Tibial nerve (tissue), 4 donors: ENCODE results near the gene TMPRSS11F. TPM values are rescaled to one million over a fixed set of nuclear protein-coding genes. Genes with fewer than 3 reads are reported as not detected.

Experiments
- DNase-seq, 2 donors: peaks; one replicate each; pipeline ENCODE4 v3.0.0-alpha.2; 2019; ENCODE audit warnings: low spot score in 2 of 2
- H3K27ac ChIP-seq, 4 donors: fragments of 200-600 bp; sonication (generic) in 3 of 4; one replicate each; pipeline ENCODE4 v1.5.1; 2017 to 2019; ENCODE audit warnings: mild to moderate bottlenecking in 1 of 4
- H3K27me3 ChIP-seq, 2 donors: fragments of 200-600 bp; sonication (generic) in 1 of 2; one replicate each; pipeline versions ENCODE4 v1.5.1 to v1.6.0; 2017 to 2019
- H3K36me3 ChIP-seq, 3 donors: fragments of 200-600 bp; sonication (generic); one replicate each; pipeline ENCODE4 v1.5.1; 2018 to 2019
- H3K4me1 ChIP-seq, 4 donors: fragments of 200-600 bp; sonication (generic) in 3 of 4; one replicate each; pipeline ENCODE4 v1.5.1; 2017 to 2019
- H3K4me3 ChIP-seq, 4 donors: fragments of 200-600 bp; sonication (generic) in 3 of 4; one replicate each; pipeline ENCODE4 v1.5.1; 2017 to 2019; ENCODE audit warnings: mild to moderate bottlenecking in 1 of 4, moderate library complexity in 1 of 4
- H3K9me3 ChIP-seq, 4 donors: fragments of 200-600 bp; sonication (generic) in 3 of 4; one replicate each; pipeline ENCODE4 v1.5.1; 2017 to 2019
- EP300 ChIP-seq, 2 donors: sonication (generic); formaldehyde crosslinking; IDR thresholded peaks; one replicate each; pipeline ENCODE4 v1.6.1; 2017; ENCODE audit warnings: antibody characterized with exemption in 2 of 2, mild to moderate bottlenecking in 1 of 2
- POLR2A ChIP-seq, 2 donors: fragments of 450-650 bp; IDR thresholded peaks; one replicate each; pipeline ENCODE4 v1.6.1; 2017; ENCODE audit warnings: antibody characterized with exemption in 2 of 2, mild to moderate bottlenecking in 2 of 2, moderate library complexity in 2 of 2
- WGBS, 2 donors: methylation state at CpG; one replicate each; pipeline ENCODE4 v1.1.5; 2018; 5-methylcytosine and 5-hydroxymethylcytosine counted together
- small RNA-seq: library from RNA; depleted of rRNA; stranded (forward); fragments of <200 nt; gene quantifications from one replicate; pipeline ENCODE3, GENCODE V24; 2016
- total RNA-seq, 4 donors: library from RNA; depleted of rRNA; stranded (reverse); fragments of >200 nt; gene quantifications; one replicate each; pipeline ENCODE4 v1.1.0, GENCODE V29; 2016
- TF ChIP-seq, protein P1 (sequence below), 5 experiments: fragments of 200-600 bp in 3 of 5; fragments of 450-650 bp in 2 of 5; sonication (generic) in 3 of 5; IDR thresholded peaks; one replicate each; pipeline ENCODE4 v1.5.1; 2016 to 2019; ENCODE audit warnings: antibody characterized with exemption in 5 of 5, mild to moderate bottlenecking in 3 of 5, moderate library complexity in 2 of 5

The TMPRSS11F gene
- total RNA-seq, 4 donors from 2014 or later = not detected

DNA sequence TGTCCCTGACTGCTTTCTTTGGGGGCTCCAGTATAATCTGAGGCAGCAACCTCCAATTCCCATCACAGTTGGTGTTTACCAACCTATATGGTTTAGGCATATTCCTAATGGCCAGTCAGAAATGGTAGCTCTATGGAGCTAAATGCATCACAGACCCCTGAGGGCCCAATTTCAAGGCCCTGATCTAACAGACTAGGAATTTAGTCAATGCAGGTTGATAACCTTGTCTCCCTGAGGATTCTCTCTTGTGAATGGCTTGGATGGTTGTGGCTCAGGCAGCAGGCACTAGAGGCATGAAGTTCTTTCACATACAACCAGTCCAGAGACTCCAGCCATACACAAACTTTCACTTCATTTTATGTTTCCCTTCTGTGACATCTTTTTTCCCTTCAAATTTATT lies 59.4 kb downstream of the TMPRSS11F start:
- Histone ChIP-seq H3K27ac (no peak overlapping the region), H3K9me3 (no peaks in the 10 kb centered on the region), H3K27me3 (no peaks in the 10 kb centered on the region), H3K36me3 (no peaks in the 10 kb centered on the region), H3K4me1 (no peaks in the 10 kb centered on the region), H3K4me3 (no peak overlapping the region)
- TF ChIP-seq POLR2A (IDR thresholded peaks at IDR 0.05) = no peak
- TF ChIP-seq EP300 (IDR thresholded peaks at IDR 0.05) = no peak
- TF ChIP-seq, protein P1, sequence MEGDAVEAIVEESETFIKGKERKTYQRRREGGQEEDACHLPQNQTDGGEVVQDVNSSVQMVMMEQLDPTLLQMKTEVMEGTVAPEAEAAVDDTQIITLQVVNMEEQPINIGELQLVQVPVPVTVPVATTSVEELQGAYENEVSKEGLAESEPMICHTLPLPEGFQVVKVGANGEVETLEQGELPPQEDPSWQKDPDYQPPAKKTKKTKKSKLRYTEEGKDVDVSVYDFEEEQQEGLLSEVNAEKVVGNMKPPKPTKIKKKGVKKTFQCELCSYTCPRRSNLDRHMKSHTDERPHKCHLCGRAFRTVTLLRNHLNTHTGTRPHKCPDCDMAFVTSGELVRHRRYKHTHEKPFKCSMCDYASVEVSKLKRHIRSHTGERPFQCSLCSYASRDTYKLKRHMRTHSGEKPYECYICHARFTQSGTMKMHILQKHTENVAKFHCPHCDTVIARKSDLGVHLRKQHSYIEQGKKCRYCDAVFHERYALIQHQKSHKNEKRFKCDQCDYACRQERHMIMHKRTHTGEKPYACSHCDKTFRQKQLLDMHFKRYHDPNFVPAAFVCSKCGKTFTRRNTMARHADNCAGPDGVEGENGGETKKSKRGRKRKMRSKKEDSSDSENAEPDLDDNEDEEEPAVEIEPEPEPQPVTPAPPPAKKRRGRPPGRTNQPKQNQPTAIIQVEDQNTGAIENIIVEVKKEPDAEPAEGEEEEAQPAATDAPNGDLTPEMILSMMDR (IDR thresholded peaks at IDR 0.05) = no peak
- no peak for DNase-seq

- no peaks in the 10 kb centered on the region for H3K9me3 ChIP-seq
- no peak for DNase-seq
- peak overlapping the region in 1 of 4 donors; percentile 6 for H3K27ac ChIP-seq
- no peaks in the 10 kb centered on the region for H3K36me3 ChIP-seq
- H3K4me3 ChIP-seq = peak overlapping the region in 2 of 4 donors; percentile 4 to 28
- no peaks in the 10 kb centered on the region for H3K4me1 ChIP-seq
- TF ChIP-seq, protein P1 (IDR thresholded peaks at IDR 0.05) = no peak
- TF ChIP-seq EP300 (IDR thresholded peaks at IDR 0.05) (no peak), POLR2A (IDR thresholded peaks at IDR 0.05) (no peak)
- H3K27me3 ChIP-seq = no peaks in the 10 kb centered on the region
- 52 to 61% methylated on average over 8 of the region's 8 CpGs for WGBS, 2 donors
Measured at GRCh38 chr4:68062501-68062900, 67.2 kb downstream of the TMPRSS11F start.

- H3K27me3 ChIP-seq = no peaks in the 10 kb centered on the region
- TF ChIP-seq EP300 (IDR thresholded peaks at IDR 0.05) (no peak), POLR2A (IDR thresholded peaks at IDR 0.05) (no peak)
- TF ChIP-seq, protein P1 (IDR thresholded peaks at IDR 0.05) = no peak
- DNase-seq = no peak
- H3K4me1 ChIP-seq = no peaks in the 10 kb centered on the region
- H3K9me3 ChIP-seq = no peaks in the 10 kb centered on the region
- no peaks in the 10 kb centered on the region for H3K36me3 ChIP-seq
- WGBS, 2 donors = 94 to 96% methylated on average over 28 of the region's 28 CpGs
- H3K27ac ChIP-seq = no peak overlapping the region
- H3K4me3 ChIP-seq = no peak overlapping the region
Measured at GRCh38 chr4:68038272-68038671, 91.4 kb downstream of the TMPRSS11F start.

DNA sequence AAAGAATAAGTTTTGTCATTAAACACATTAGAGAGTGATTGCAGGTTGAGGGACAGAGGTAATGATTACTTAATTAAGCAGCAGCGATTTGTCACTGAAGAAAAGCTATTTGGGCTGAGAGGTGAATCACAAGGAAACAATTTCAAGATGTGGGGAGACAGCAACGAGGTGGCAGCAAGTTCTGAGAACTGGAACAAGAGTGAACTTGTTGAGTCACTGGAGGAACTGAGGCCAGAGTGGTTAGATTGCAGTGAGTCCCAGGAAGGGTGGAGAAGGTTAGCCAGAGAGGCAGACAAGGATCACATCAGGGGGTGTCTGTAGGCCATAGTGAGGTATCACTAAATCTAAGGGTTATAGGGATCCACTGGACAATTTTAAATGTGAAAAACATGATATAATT lies 108.5 kb downstream of the TMPRSS11F start:
- no peak for DNase-seq
- Histone ChIP-seq H3K36me3 (no peaks in the 10 kb centered on the region), H3K9me3 (no peaks in the 10 kb centered on the region), H3K27ac (no peak overlapping the region), H3K4me1 (peaks cover 0 to 3% (median 0%) of the 10 kb centered on the region in 4 donors), H3K27me3 (no peaks in the 10 kb centered on the region), H3K4me3 (no peak overlapping the region)
- TF ChIP-seq POLR2A (IDR thresholded peaks at IDR 0.05) (no peak), EP300 (IDR thresholded peaks at IDR 0.05) (no peak)
- TF ChIP-seq, protein P1 (IDR thresholded peaks at IDR 0.05) = no peak
- 65 to 82% methylated on average over 2 of the region's 2 CpGs for WGBS, 2 donors

DNA sequence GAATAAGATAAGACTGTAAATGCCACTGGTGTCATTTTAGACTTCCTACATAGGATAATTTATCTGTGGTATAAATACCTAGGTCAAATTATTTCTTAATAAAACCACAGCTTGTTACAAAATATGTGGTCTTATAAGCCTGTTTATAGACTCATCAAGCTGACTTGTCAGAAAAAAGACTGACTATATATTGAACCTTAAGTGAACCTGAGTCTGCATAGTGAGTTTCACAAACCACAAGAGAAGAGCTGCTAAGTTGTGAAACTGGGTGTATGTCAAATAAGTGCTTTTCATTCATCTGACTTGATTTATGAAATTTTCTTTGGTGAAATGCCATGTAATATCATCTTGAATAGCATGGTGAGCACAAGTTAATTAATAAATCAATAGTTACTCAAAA lies 118.0 kb downstream of the TMPRSS11F start:
- DNase-seq = no peak
- H3K4me1 ChIP-seq = no peaks in the 10 kb centered on the region
- H3K27ac ChIP-seq = no peak overlapping the region
- H3K27me3 ChIP-seq = no peaks in the 10 kb centered on the region
- TF ChIP-seq EP300 (IDR thresholded peaks at IDR 0.05) (no peak), POLR2A (IDR thresholded peaks at IDR 0.05) (no peak)
- TF ChIP-seq, protein P1 (IDR thresholded peaks at IDR 0.05) = no peak
- peaks cover 0 to 3% (median 0%) of the 10 kb centered on the region in 4 donors for H3K9me3 ChIP-seq
- no peaks in the 10 kb centered on the region for H3K36me3 ChIP-seq
- no peak overlapping the region for H3K4me3 ChIP-seq

Small RNA genes within 50 kb of the gene (small RNA-seq; reads per million reads assigned to genes)
- not detected for gene RNU6-95P

Other genes with a start within 250 kb of the TMPRSS11F start
- not detected for gene TMPRSS11D, start 245.9 kb downstream of the TMPRSS11F start, total RNA-seq
- gene TMPRSS11A, start 166.4 kb downstream of the TMPRSS11F start, total RNA-seq = not detected
- gene TMPRSS11B, start 115.8 kb upstream of the TMPRSS11F start, total RNA-seq = not detected
- 10 to 100 TPM; 66.4 to 95.6 (median 86.2) TPM for gene YTHDC1, start 220.2 kb upstream of the TMPRSS11F start, total RNA-seq